GM19438 (cell line): Measurements from ENCODE around the gene CDH19.
"Not testable (repeated sequence)": the region's sequence is repeated elsewhere in the genome, so short reads cannot be mapped to it uniquely, and the experiment has no call there.

Experiments
- ATAC-seq: cut with Tn5 transposase; IDR thresholded peaks from one replicate; pipeline ENCODE4 v1.9.1; 2021; ENCODE audit warnings: low read depth; ENCODE audit not compliant: unreplicated experiment

The CDH19 gene

GRCh38 chr18:66466184-66466583 is 137.7 kb downstream of the CDH19 start:
- not testable (repeated sequence) for ATAC-seq

- no peak for ATAC-seq
Measured at GRCh38 chr18:66461344-66461743, 142.5 kb downstream of the CDH19 start.

- no peak for ATAC-seq
Measured at GRCh38 chr18:66457245-66457644, 146.6 kb downstream of the CDH19 start.
